Fibroblast of the aortic adventitia (primary cell): ENCODE measurements around the gene SCMH1. TPM values are rescaled to one million over a fixed set of nuclear protein-coding genes. Genes with fewer than 3 reads are reported as not detected.
A peak's percentile ranks its signal among the peaks of the same experiment; 100 is the strongest.
"Not testable (repeated sequence)": the region's sequence is repeated elsewhere in the genome, so short reads cannot be mapped to it uniquely, and the experiment has no call there.

Source experiments
- DNase-seq: peaks from one replicate; pipeline ENCODE4 v3.0.0-alpha.2; 2010; ENCODE audit warnings: low read depth
- H3K4me3 ChIP-seq: 2 replicates; pipeline ENCODE4 v1.5.1; 2011; ENCODE audit warnings: low read depth, mild to moderate bottlenecking, control low read depth, low read length, moderate library complexity
- total RNA-seq: library from RNA; depleted of rRNA; stranded (reverse); fragments of >200 nt; gene quantifications from 2 replicates; pipeline ENCODE4 v1.2.3, GENCODE V29; 2012; ENCODE audit warnings: low replicate concordance
- TF ChIP-seq, protein P1 (sequence below): IDR thresholded peaks from 2 replicates; pipeline ENCODE4 v1.5.1; 2011; ENCODE audit warnings: mild to moderate bottlenecking, low read length, control low read depth, inconsistent platforms; ENCODE audit not compliant: insufficient read depth

SCMH1 gene
- total RNA-seq, 1 donor: 12.1 TPM

DNA sequence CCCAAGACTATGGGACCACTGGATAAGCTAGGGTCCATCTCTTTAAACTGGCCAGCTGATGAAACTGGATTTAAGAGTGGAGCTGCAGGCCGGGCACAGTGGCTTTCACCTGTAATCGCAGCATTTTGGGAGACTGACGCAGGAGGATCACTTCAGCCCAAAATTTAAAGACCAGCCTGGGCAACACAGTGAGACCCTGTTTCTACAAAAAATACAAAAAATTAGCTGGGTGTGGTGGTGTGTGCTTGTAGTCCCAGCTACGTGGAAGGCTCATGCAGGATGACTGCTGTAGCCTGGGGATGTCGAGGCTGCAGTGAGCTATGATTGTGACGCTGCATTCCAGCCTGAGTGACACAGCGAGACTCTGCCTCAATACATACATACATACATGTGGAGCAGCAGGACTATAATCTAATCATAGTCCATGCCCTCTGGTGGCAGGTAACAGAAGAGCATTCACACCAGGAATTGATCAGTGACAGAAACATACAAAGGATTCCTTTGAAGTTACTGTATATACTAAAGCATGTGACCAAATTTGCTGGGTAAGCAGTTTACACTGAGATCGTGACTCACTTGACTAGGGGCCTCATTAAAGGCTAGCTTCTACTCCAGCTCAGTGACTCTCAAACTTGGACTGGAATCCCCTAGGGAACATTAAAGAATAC is 119.1 kb downstream of the SCMH1 start:
- DNase-seq: peak; percentile 72
- H3K4me3 ChIP-seq: no peak overlapping the region
- TF ChIP-seq, protein P1, sequence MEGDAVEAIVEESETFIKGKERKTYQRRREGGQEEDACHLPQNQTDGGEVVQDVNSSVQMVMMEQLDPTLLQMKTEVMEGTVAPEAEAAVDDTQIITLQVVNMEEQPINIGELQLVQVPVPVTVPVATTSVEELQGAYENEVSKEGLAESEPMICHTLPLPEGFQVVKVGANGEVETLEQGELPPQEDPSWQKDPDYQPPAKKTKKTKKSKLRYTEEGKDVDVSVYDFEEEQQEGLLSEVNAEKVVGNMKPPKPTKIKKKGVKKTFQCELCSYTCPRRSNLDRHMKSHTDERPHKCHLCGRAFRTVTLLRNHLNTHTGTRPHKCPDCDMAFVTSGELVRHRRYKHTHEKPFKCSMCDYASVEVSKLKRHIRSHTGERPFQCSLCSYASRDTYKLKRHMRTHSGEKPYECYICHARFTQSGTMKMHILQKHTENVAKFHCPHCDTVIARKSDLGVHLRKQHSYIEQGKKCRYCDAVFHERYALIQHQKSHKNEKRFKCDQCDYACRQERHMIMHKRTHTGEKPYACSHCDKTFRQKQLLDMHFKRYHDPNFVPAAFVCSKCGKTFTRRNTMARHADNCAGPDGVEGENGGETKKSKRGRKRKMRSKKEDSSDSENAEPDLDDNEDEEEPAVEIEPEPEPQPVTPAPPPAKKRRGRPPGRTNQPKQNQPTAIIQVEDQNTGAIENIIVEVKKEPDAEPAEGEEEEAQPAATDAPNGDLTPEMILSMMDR: peak; percentile 63

DNA sequence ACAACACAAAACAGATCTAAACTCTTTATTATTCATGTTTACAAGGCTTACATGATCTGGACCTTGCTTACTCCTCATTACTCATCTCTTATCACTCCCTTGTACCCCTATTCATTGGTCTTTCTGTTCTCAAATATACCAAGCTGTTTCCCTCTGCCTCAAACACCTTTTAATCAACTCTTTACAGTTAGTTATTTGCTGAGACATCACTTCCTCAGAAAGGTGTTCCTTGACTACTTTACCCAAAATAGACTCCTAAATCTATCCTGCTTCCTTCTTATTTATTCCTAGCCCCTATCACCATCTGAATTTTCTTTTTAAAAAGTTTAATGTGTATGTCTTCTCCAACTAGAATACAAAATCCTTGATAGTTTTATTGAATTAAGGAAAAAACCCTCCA is 120.0 kb downstream of the SCMH1 start:
- DNase-seq: no peak
- TF ChIP-seq, protein P1: no peak
- no peak overlapping the region for H3K4me3 ChIP-seq

DNA sequence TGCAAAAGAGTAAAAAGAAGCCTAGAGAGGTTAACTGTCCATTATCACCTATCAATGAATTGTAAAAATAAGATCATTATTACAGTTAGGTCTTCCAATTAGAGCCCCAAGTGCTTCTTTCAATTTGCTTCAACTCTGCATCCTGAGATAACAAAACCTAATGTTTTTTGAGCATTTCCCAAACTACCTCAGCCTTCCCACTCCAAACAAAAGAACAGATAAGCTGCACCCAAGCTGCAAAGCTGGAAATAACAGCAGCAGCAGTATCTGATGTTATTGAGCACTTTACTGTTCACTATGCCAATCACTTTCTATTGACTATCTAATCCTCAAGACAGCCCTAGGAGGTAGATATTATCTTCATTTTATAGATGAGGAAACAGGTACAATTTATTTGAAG is 123.5 kb downstream of the SCMH1 start:
- DNase-seq: no peak
- H3K4me3 ChIP-seq: no peak overlapping the region
- TF ChIP-seq, protein P1: no peak

DNA sequence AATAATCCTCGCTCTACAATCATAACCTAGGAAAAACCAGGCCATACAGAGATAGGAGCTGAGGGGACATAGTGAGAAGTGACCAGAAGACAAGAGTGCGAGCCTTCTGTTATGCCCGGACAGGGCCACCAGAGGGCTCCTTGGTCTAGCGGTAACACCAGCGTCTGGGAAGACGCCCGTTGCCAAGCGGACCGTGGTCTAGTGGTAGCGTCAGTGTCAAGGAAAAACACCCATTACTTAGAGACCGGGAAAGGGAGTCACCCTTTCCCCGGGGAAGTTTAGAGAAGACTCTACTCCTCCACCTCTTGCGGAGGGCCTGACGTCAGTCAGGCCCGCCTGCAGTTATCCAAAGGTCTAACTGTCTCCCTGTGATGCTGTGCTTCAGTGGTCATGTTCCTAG is 124.9 kb downstream of the SCMH1 start:
- not testable (repeated sequence) for H3K4me3 ChIP-seq, DNase-seq

DNA sequence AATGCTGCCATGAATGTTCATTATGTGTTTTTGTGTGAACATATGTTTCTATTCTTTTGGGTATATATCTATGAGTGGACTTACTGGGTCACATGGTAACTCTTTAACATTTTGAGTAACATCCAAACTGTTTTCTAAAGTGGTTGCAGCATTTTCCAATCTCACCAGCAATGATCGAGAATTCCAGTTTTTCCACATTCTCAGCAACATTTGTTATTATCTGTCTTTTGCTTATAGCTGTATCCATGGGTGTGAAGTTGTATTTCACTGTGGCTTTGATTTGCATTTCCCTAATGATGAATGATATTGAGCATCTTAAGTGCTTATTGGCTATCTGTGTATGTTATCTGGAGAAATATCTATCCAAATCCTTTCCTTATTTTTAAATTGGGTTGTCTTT is 131.4 kb downstream of the SCMH1 start:
- no peak for DNase-seq
- TF ChIP-seq, protein P1: no peak
- H3K4me3 ChIP-seq: no peak overlapping the region

DNA sequence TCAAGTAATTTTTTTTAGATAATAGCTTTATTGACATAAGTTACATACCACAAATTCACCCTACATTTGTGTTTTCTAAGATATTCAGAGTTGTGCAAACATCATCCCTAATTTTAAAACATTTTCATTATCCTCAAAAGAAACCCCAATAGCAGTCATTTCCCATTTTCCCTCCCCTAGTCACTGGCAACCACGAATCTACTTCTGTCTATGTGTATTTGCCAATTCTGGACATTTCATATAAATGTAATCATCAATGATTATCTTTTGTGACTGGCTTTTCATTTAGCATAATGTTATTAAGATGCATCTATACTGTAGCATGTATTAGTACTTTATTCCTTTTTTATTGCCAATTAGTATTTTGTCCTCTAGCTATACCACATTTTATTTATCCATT is 131.8 kb downstream of the SCMH1 start:
- DNase-seq: no peak
- TF ChIP-seq, protein P1: no peak
- H3K4me3 ChIP-seq: no peak overlapping the region

DNA sequence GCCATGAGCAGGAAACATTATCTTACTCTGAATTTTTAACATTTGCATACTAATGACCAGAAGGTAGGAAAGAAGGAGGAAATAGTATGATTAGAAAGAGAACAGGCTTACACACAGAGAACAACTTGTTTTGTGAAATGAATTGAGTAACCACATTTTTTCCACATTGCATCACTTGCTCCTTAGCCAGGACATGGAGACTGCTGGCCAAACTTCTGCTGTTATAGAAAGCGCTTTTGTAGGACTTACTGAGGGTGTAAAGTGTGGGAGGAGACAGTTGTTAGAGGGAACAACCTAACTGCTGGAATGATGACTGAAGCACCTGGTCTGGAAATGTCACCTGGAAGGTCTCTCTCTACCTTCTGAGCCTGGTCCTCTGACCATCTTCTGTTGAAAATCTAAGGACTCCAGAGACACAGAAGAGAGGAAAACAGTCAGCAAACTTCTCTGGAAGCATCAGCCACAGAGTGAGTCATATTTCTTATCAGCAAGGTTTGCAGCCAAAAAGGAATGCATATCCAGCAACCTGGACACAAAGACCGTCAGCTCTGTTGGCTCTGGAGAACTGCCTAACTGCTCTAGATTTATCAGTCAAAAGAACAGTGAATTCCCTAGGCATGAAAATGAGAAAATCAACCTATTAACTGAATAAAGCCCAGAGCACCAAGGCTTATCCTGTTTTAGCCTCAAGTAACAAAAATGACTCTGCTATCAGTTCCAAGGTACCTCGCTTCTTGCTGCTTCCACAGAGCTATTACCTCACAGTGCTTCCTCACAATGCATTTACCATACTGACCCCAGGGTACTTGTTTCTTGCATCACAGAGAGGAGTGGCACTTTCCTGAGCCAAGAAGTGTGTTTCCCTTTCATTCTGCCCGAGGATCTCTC is 132.6 kb downstream of the SCMH1 start:
- H3K4me3 ChIP-seq: peak overlapping the region; percentile 23

More for the DNA sequence above, 132.6 kb downstream of the SCMH1 start:
- TF ChIP-seq, protein P1: no peak
- DNase-seq: peak; percentile 98
